HG02938 (cell line): ENCODE measurements around the gene PARD3B.
"Not testable (repeated sequence)": the region's sequence is repeated elsewhere in the genome, so short reads cannot be mapped to it uniquely, and the experiment has no call there.

Experiments used
- ATAC-seq: cut with Tn5 transposase; IDR thresholded peaks from one replicate; pipeline ENCODE4 v1.9.1; 2021; ENCODE audit warnings: mild to moderate bottlenecking, moderate library complexity; ENCODE audit not compliant: unreplicated experiment

Gene PARD3B

GRCh38 chr2:205475416-205475768, 930.1 kb downstream of the PARD3B start:
- no peak for ATAC-seq

- no peak for ATAC-seq
Observed at GRCh38 chr2:205477016-205477705, 931.9 kb downstream of the PARD3B start.

GRCh38 chr2:205481861-205482260, 936.6 kb downstream of the PARD3B start:
- no peak for ATAC-seq

- ATAC-seq, result no peak
Observed at GRCh38 chr2:205482399-205483081, 937.3 kb downstream of the PARD3B start.

- ATAC-seq, result no peak
Observed at GRCh38 chr2:205483095-205483494, 937.8 kb downstream of the PARD3B start.

- no peak for ATAC-seq
Observed at GRCh38 chr2:205484215-205484614, 938.9 kb downstream of the PARD3B start.

- ATAC-seq, result no peak
Observed at GRCh38 chr2:205484764-205485163, 939.5 kb downstream of the PARD3B start.

- ATAC-seq, result not testable (repeated sequence)
Observed at GRCh38 chr2:205493528-205493927, 948.3 kb downstream of the PARD3B start.

GRCh38 chr2:205494537-205495235, 949.4 kb downstream of the PARD3B start:
- ATAC-seq, result no peak

- ATAC-seq, result no peak
Observed at GRCh38 chr2:205495819-205496218, 950.5 kb downstream of the PARD3B start.

GRCh38 chr2:205496370-205496769, 951.1 kb downstream of the PARD3B start:
- no peak for ATAC-seq

- no peak for ATAC-seq
Observed at GRCh38 chr2:205496772-205497171, 951.5 kb downstream of the PARD3B start.

- ATAC-seq, result no peak
Observed at GRCh38 chr2:205499006-205499405, 953.7 kb downstream of the PARD3B start.

GRCh38 chr2:205500065-205500464, 954.8 kb downstream of the PARD3B start:
- no peak for ATAC-seq

- ATAC-seq, result no peak
Observed at GRCh38 chr2:205500951-205501350, 955.7 kb downstream of the PARD3B start.

- ATAC-seq, result no peak
Observed at GRCh38 chr2:205501826-205502225, 956.6 kb downstream of the PARD3B start.

GRCh38 chr2:205505371-205505770, 960.1 kb downstream of the PARD3B start:
- ATAC-seq, result no peak

GRCh38 chr2:205509655-205510054, 964.4 kb downstream of the PARD3B start:
- ATAC-seq, result no peak

GRCh38 chr2:205510345-205510744, 965.1 kb downstream of the PARD3B start:
- no peak for ATAC-seq

GRCh38 chr2:205511221-205511620, 965.9 kb downstream of the PARD3B start:
- ATAC-seq, result no peak

- ATAC-seq, result no peak
Observed at GRCh38 chr2:205511641-205512040, 966.4 kb downstream of the PARD3B start.

- ATAC-seq, result no peak
Observed at GRCh38 chr2:205520311-205520710, 975.0 kb downstream of the PARD3B start.
